OCI-LY7 (cell line): ENCODE data around the gene MRPS27.

Experiments
- EZH2phosphoT487 ChIP-seq: fragments of 200-600 bp; sonication (generic); IDR thresholded peaks from 2 replicates; pipeline ENCODE4 v1.6.1; 2018; ENCODE audit warnings: low read depth, borderline replicate concordance, mild to moderate bottlenecking, mixed run types, antibody characterized with exemption, low read length, moderate library complexity, mixed read lengths
- TF ChIP-seq, protein P1 (sequence below): fragments of 200-600 bp; sonication (generic); conservative IDR thresholded peaks from 2 replicates; pipeline ENCODE4 v1.5.1; 2014; ENCODE audit warnings: mild to moderate bottlenecking, antibody characterized with exemption, low read length, moderate library complexity, mixed read lengths

DNA sequence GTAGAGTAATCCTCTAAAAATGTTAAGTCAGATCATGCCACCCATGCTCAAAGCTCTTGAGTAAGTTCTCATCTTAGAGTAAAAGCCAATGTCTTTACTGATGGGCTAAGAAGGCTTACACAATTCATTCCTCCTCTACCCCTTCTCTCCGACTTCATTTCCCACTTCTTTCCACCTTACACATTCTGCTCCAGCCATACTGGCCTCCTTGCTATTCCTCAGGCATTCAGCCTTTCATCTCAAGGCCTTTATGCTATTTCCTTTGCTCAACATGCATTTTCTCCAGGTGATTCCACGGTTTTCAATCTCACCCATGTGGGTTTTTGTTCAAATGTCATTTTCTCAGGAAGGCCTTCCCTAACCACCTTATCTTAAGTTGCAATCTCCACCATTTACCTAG, 107.9 kb downstream of the MRPS27 start:
- TF ChIP-seq, protein P1, sequence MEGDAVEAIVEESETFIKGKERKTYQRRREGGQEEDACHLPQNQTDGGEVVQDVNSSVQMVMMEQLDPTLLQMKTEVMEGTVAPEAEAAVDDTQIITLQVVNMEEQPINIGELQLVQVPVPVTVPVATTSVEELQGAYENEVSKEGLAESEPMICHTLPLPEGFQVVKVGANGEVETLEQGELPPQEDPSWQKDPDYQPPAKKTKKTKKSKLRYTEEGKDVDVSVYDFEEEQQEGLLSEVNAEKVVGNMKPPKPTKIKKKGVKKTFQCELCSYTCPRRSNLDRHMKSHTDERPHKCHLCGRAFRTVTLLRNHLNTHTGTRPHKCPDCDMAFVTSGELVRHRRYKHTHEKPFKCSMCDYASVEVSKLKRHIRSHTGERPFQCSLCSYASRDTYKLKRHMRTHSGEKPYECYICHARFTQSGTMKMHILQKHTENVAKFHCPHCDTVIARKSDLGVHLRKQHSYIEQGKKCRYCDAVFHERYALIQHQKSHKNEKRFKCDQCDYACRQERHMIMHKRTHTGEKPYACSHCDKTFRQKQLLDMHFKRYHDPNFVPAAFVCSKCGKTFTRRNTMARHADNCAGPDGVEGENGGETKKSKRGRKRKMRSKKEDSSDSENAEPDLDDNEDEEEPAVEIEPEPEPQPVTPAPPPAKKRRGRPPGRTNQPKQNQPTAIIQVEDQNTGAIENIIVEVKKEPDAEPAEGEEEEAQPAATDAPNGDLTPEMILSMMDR = no peak
- no peak for TF ChIP-seq EZH2phosphoT487
